Measurements from ENCODE around the gene NOX4.

NOX4 gene

DNA sequence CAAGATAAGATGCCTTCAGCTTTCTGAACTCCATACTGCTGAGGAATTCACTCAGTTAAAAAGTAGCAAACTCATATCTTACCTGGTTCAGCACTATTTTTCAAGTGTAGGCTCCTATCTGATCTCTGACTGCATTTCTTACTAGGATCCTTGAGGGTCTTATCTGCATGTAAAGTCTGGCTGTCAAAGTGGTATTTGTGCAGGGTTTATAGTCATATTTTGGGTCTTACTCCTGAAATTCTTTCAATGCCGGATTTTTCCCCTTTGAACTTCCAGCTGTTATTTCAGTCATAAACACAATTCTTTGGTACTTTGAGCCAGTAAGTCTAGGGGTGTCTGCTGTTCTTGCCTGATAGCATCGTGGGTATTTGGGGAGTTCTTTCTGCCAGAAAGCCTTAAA lies 25.3 kb upstream of the NOX4 start:
- Histone ChIP-seq H3K4me3 (ENCODE audit: low read length in 2 of 2) (no peak overlapping the region), H3K23ac (ENCODE audit: low read depth, low read length, poor library complexity) (no peak overlapping the region), H2BK12ac (ENCODE audit: low read length) (no peak overlapping the region), H3K9ac (ENCODE audit: low read depth, low read length, poor library complexity) (no peak overlapping the region), H2BK5ac (ENCODE audit: low read length) (no peak overlapping the region), H2BK120ac (ENCODE audit: low read depth, low read length) (no peak overlapping the region), H3K27ac (replicated peaks; ENCODE audit: low read length) (no peak overlapping the region), H3K4ac (ENCODE audit: low read length) (no peak overlapping the region), H3K27me3 (ENCODE audit: control insufficient read depth in 3 of 3, insufficient read depth in 3 of 3, low read depth in 1 of 3, low read length in 3 of 3) (no peaks in the 10 kb centered on the region), H3K14ac (ENCODE audit: low read length) (no peak overlapping the region), H3K4me2 (ENCODE audit: insufficient read depth, low read length, poor library complexity, severe bottlenecking) (no peak overlapping the region), H2AK5ac (ENCODE audit: low read depth, low read length) (no peak overlapping the region), H3K9me3 (replicated peaks in 1 of 2; ENCODE audit: control insufficient read depth in 2 of 2, insufficient read depth in 1 of 2, low read depth in 1 of 2, low read length in 2 of 2) (no peaks in the 10 kb centered on the region), H2AFZ (ENCODE audit: low read length) (no peak overlapping the region), H4K91ac (ENCODE audit: low read depth, low read length, poor library complexity) (no peak overlapping the region), H2BK15ac (ENCODE audit: low read length) (no peak overlapping the region), H3K18ac (ENCODE audit: low read length) (no peak overlapping the region), H3K36me3 (replicated peaks in 1 of 2; ENCODE audit: control insufficient read depth in 2 of 2, insufficient read depth in 2 of 2, low read length in 2 of 2) (no peaks in the 10 kb centered on the region), H4K8ac (ENCODE audit: low read depth, low read length) (no peak overlapping the region), H3K4me1 (ENCODE audit: control insufficient read depth in 2 of 2, insufficient read depth in 1 of 2, low read depth in 1 of 2, low read length in 2 of 2) (no peaks in the 10 kb centered on the region), H3K79me1 (ENCODE audit: low read depth, low read length) (no peaks in the 10 kb centered on the region)
- no CpG with 5 or more reads among the region's 2 CpGs for WGBS, 2 donors (ENCODE audit: extremely low coverage in 2 of 2, insufficient read length in 2 of 2, insufficient replicate concordance in 1 of 2)
- no peak for DNase-seq (ENCODE audit: low spot score)

DNA sequence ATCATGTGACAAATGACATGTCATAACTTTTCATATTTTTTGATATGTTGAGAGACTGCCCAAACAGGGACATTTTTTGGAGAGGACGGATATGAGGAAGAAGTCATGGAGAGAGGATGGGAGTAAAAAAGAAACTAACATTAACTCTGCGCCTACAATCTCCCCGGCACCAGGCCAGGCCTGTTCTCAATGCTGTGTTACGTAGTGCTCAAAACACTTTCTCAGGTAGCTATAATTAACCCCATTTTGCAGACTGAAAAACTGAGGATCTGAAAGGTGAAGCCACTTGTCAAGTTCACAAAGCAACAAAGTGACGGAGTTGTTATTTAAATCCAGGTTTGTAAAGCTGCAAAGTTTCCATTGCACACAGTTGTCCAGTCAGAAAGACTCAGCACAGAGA lies 17.4 kb upstream of the NOX4 start:
- Histone ChIP-seq H3K18ac (ENCODE audit: low read length) (no peak overlapping the region), H2BK12ac (ENCODE audit: low read length) (no peak overlapping the region), H4K91ac (ENCODE audit: low read depth, low read length, poor library complexity) (no peak overlapping the region), H2BK120ac (ENCODE audit: low read depth, low read length) (no peak overlapping the region), H3K27me3 (ENCODE audit: control insufficient read depth in 3 of 3, insufficient read depth in 3 of 3, low read depth in 1 of 3, low read length in 3 of 3) (no peaks in the 10 kb centered on the region), H3K9ac (ENCODE audit: low read depth, low read length, poor library complexity) (no peak overlapping the region), H4K8ac (ENCODE audit: low read depth, low read length) (no peak overlapping the region), H3K4me1 (ENCODE audit: control insufficient read depth in 2 of 2, insufficient read depth in 1 of 2, low read depth in 1 of 2, low read length in 2 of 2) (no peaks in the 10 kb centered on the region), H3K9me3 (replicated peaks in 1 of 2; ENCODE audit: control insufficient read depth in 2 of 2, insufficient read depth in 1 of 2, low read depth in 1 of 2, low read length in 2 of 2) (no peaks in the 10 kb centered on the region), H3K4me3 (ENCODE audit: low read length in 2 of 2) (no peak overlapping the region), H2BK5ac (ENCODE audit: low read length) (no peak overlapping the region), H3K4me2 (ENCODE audit: insufficient read depth, low read length, poor library complexity, severe bottlenecking) (no peak overlapping the region), H3K4ac (ENCODE audit: low read length) (no peak overlapping the region), H3K36me3 (replicated peaks in 1 of 2; ENCODE audit: control insufficient read depth in 2 of 2, insufficient read depth in 2 of 2, low read length in 2 of 2) (no peaks in the 10 kb centered on the region), H2AK5ac (ENCODE audit: low read depth, low read length) (no peak overlapping the region), H3K79me1 (ENCODE audit: low read depth, low read length) (no peaks in the 10 kb centered on the region), H2AFZ (ENCODE audit: low read length) (no peak overlapping the region), H2BK15ac (ENCODE audit: low read length) (no peak overlapping the region), H3K23ac (ENCODE audit: low read depth, low read length, poor library complexity) (no peak overlapping the region), H3K27ac (replicated peaks; ENCODE audit: low read length) (no peak overlapping the region), H3K14ac (ENCODE audit: low read length) (no peak overlapping the region)
- WGBS, 2 donors (ENCODE audit: extremely low coverage in 2 of 2, insufficient read length in 2 of 2, insufficient replicate concordance in 1 of 2) = no CpG with 5 or more reads among the region's 5 CpGs
- DNase-seq (ENCODE audit: low spot score) = no peak

DNA sequence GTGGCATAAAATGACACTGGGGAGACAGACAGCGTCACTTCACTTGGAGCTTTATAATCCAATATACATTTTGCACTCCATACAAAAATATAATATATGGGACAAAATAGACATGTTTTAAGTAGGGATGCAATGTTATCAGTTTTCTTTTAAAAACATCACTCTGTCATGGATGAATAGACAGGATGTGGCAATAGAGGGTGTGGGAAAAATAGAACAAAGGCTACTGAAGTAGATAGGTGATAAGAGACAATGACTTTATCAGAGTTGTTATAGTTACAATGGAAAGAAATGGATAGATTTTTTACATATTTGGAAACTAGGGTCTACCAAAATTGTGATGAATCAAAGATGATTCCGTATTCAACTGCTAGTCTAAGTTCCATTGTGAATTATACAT lies 13.1 kb upstream of the NOX4 start:
- Histone ChIP-seq H3K79me1 (ENCODE audit: low read depth, low read length) (no peaks in the 10 kb centered on the region), H3K4me2 (ENCODE audit: insufficient read depth, low read length, poor library complexity, severe bottlenecking) (no peak overlapping the region), H2AK5ac (ENCODE audit: low read depth, low read length) (no peak overlapping the region), H3K9ac (ENCODE audit: low read depth, low read length, poor library complexity) (no peak overlapping the region), H3K4ac (ENCODE audit: low read length) (no peak overlapping the region), H2BK120ac (ENCODE audit: low read depth, low read length) (no peak overlapping the region), H3K27ac (replicated peaks; ENCODE audit: low read length) (no peak overlapping the region), H3K4me1 (ENCODE audit: control insufficient read depth in 2 of 2, insufficient read depth in 1 of 2, low read depth in 1 of 2, low read length in 2 of 2) (no peaks in the 10 kb centered on the region), H3K9me3 (replicated peaks in 1 of 2; ENCODE audit: control insufficient read depth in 2 of 2, insufficient read depth in 1 of 2, low read depth in 1 of 2, low read length in 2 of 2) (no peaks in the 10 kb centered on the region), H3K18ac (ENCODE audit: low read length) (no peak overlapping the region), H3K27me3 (ENCODE audit: control insufficient read depth in 3 of 3, insufficient read depth in 3 of 3, low read depth in 1 of 3, low read length in 3 of 3) (no peaks in the 10 kb centered on the region), H2BK5ac (ENCODE audit: low read length) (no peak overlapping the region), H2AFZ (ENCODE audit: low read length) (no peak overlapping the region), H3K23ac (ENCODE audit: low read depth, low read length, poor library complexity) (no peak overlapping the region), H2BK12ac (ENCODE audit: low read length) (no peak overlapping the region), H3K14ac (ENCODE audit: low read length) (no peak overlapping the region), H4K8ac (ENCODE audit: low read depth, low read length) (no peak overlapping the region), H3K36me3 (replicated peaks in 1 of 2; ENCODE audit: control insufficient read depth in 2 of 2, insufficient read depth in 2 of 2, low read length in 2 of 2) (no peaks in the 10 kb centered on the region), H3K4me3 (ENCODE audit: low read length in 2 of 2) (no peak overlapping the region), H4K91ac (ENCODE audit: low read depth, low read length, poor library complexity) (no peak overlapping the region), H2BK15ac (ENCODE audit: low read length) (no peak overlapping the region)
- WGBS, 2 donors (ENCODE audit: extremely low coverage in 2 of 2, insufficient read length in 2 of 2, insufficient replicate concordance in 1 of 2) = no CpG with 5 or more reads among the region's 2 CpGs
- no peak for DNase-seq (ENCODE audit: low spot score)

DNA sequence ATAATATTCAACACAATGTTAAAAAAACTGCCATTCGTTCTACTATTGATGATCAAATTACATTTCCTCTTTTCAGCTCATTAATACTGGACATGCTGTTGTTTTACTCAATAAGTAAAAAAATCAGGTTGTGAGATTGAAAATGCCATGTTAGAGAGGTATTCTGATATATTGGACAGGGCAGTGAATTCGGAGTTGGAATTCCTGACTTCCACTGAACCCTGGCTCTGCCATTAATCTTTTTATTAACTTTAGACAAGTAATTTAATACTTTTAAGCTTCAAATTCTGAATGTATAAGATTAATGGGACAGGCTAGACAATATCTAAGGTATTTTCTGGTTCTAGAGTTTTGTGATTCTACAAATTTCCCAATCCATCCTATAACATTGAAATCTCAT lies 12.2 kb upstream of the NOX4 start:
- Histone ChIP-seq H3K36me3 (replicated peaks in 1 of 2; ENCODE audit: control insufficient read depth in 2 of 2, insufficient read depth in 2 of 2, low read length in 2 of 2) (no peaks in the 10 kb centered on the region), H3K9ac (ENCODE audit: low read depth, low read length, poor library complexity) (no peak overlapping the region), H2BK5ac (ENCODE audit: low read length) (no peak overlapping the region), H3K4ac (ENCODE audit: low read length) (no peak overlapping the region), H3K4me2 (ENCODE audit: insufficient read depth, low read length, poor library complexity, severe bottlenecking) (no peak overlapping the region), H3K27ac (replicated peaks; ENCODE audit: low read length) (no peak overlapping the region), H3K14ac (ENCODE audit: low read length) (no peak overlapping the region), H3K23ac (ENCODE audit: low read depth, low read length, poor library complexity) (no peak overlapping the region), H3K4me1 (ENCODE audit: control insufficient read depth in 2 of 2, insufficient read depth in 1 of 2, low read depth in 1 of 2, low read length in 2 of 2) (no peaks in the 10 kb centered on the region), H3K27me3 (ENCODE audit: control insufficient read depth in 3 of 3, insufficient read depth in 3 of 3, low read depth in 1 of 3, low read length in 3 of 3) (no peaks in the 10 kb centered on the region), H2BK12ac (ENCODE audit: low read length) (no peak overlapping the region), H3K79me1 (ENCODE audit: low read depth, low read length) (no peaks in the 10 kb centered on the region), H4K8ac (ENCODE audit: low read depth, low read length) (no peak overlapping the region), H3K9me3 (replicated peaks in 1 of 2; ENCODE audit: control insufficient read depth in 2 of 2, insufficient read depth in 1 of 2, low read depth in 1 of 2, low read length in 2 of 2) (no peaks in the 10 kb centered on the region), H2BK15ac (ENCODE audit: low read length) (no peak overlapping the region), H2BK120ac (ENCODE audit: low read depth, low read length) (no peak overlapping the region), H2AFZ (ENCODE audit: low read length) (no peak overlapping the region), H4K91ac (ENCODE audit: low read depth, low read length, poor library complexity) (no peak overlapping the region), H3K18ac (ENCODE audit: low read length) (no peak overlapping the region), H3K4me3 (ENCODE audit: low read length in 2 of 2) (no peak overlapping the region), H2AK5ac (ENCODE audit: low read depth, low read length) (no peak overlapping the region)
- no CpG with 5 or more reads among the region's 2 CpGs for WGBS, 2 donors (ENCODE audit: extremely low coverage in 2 of 2, insufficient read length in 2 of 2, insufficient replicate concordance in 1 of 2)
- DNase-seq (ENCODE audit: low spot score) = no peak
